Subcutaneous abdominal adipose tissue (tissue), 5 donors: Measurements from ENCODE around the gene IFT80.
"Not testable (repeated sequence)": the region's sequence is repeated elsewhere in the genome, so short reads cannot be mapped to it uniquely, and the experiment has no call there.

Experiments
- H3K27ac ChIP-seq: one replicate; pipeline ENCODE4 v1.7.0; 2013; ENCODE audit warnings: low read depth, mild to moderate bottlenecking, inconsistent platforms, low read length, moderate library complexity
- H3K27me3 ChIP-seq, 5 donors: one replicate each; pipeline ENCODE4 v1.7.0; 2013; ENCODE audit warnings: low read length in 5 of 5, inconsistent platforms in 1 of 5; ENCODE audit not compliant: control insufficient read depth in 5 of 5, insufficient read depth in 4 of 5
- H3K36me3 ChIP-seq, 5 donors: one replicate each; pipeline ENCODE4 v1.7.0; 2013; ENCODE audit warnings: low read length in 5 of 5; ENCODE audit not compliant: control insufficient read depth in 5 of 5, insufficient read depth in 5 of 5
- H3K4me1 ChIP-seq, 5 donors: one replicate each; pipeline ENCODE4 v1.7.0; 2013; ENCODE audit warnings: low read length in 5 of 5, mild to moderate bottlenecking in 3 of 5, moderate library complexity in 1 of 5; ENCODE audit not compliant: control insufficient read depth in 5 of 5, insufficient read depth in 5 of 5
- H3K4me3 ChIP-seq, 5 donors: one replicate each; pipeline ENCODE4 v1.7.0; 2013; ENCODE audit warnings: low read length in 5 of 5, low read depth in 1 of 5
- H3K9ac ChIP-seq, 5 donors: one replicate each; pipeline ENCODE4 v1.7.0; 2013; ENCODE audit warnings: low read length in 5 of 5, mild to moderate bottlenecking in 4 of 5, moderate library complexity in 3 of 5
- H3K9me3 ChIP-seq, 5 donors: one replicate each; pipeline ENCODE4 v1.7.0; 2013; ENCODE audit warnings: low read length in 5 of 5; ENCODE audit not compliant: control insufficient read depth in 5 of 5
- donor health status: healthy.
- donor health status: healthy.
- donor health status: healthy.
- donor health status: healthy.
- donor health status: healthy.

Gene IFT80

GRCh38 chr3:160253298-160253697 is 145.7 kb downstream of the IFT80 start:
- Histone ChIP-seq H3K36me3 (no peaks in the 10 kb centered on the region), H3K4me3 (no peak overlapping the region), H3K9ac (no peak overlapping the region), H3K4me1 (no peaks in the 10 kb centered on the region), H3K9me3 (no peaks in the 10 kb centered on the region), H3K27ac (no peak overlapping the region), H3K27me3 (no peaks in the 10 kb centered on the region)

DNA sequence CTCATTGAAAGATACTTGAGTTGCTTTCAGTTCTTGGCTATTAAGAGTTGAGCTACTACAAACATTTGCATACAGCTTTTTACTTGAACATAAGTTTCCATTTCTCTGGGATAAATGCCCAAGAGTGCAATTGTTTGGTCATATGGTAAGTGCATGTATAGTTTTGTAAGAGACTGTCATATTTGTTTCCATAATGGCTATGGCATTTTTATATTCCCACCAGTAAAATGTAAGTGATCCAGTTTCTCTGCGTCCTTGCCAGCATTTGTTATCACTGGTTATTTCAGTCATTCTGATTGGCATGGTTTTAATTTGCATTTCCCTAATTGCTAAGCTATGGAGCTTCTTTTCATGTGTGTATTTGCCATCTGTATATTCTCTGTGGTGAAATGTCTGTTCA is 151.3 kb downstream of the IFT80 start:
- Histone ChIP-seq H3K4me1 (no peaks in the 10 kb centered on the region), H3K9ac (no peak overlapping the region), H3K27ac (no peak overlapping the region), H3K27me3 (no peaks in the 10 kb centered on the region), H3K36me3 (no peaks in the 10 kb centered on the region), H3K4me3 (no peak overlapping the region), H3K9me3 (peaks cover 0 to 7% (median 0%) of the 10 kb centered on the region in 5 donors)

DNA sequence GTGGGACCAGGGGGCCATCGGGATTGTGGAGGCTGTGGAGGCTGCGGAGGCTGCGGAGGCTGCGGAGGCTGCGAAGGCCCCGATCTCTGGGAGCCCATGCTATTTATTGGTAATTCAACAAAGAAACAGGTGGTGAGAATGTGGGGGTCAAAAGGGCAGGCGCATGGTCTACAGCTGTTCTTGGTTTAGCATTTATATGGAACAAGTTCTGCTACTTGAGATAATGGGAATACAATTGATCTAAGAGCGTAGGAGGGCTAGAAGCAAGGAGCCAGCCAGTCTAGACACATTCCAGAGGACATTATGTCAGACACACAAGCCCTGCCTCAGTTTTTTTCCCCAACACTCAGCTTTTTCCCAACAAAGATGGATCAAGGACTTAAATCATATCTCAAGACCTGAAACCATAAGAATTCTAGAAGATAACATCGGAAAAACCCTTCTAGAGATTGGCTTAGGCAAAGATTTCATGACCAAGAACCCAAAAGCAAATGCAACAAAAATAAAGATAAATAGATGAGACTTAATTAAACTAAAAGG is 153.7 kb downstream of the IFT80 start:
- Histone ChIP-seq H3K27me3 (no peaks in the 10 kb centered on the region), H3K4me3 (no peak overlapping the region), H3K4me1 (no peaks in the 10 kb centered on the region), H3K27ac (no peak overlapping the region), H3K9me3 (peaks cover 0 to 7% (median 0%) of the 10 kb centered on the region in 5 donors), H3K9ac (no peak overlapping the region), H3K36me3 (no peaks in the 10 kb centered on the region)

DNA sequence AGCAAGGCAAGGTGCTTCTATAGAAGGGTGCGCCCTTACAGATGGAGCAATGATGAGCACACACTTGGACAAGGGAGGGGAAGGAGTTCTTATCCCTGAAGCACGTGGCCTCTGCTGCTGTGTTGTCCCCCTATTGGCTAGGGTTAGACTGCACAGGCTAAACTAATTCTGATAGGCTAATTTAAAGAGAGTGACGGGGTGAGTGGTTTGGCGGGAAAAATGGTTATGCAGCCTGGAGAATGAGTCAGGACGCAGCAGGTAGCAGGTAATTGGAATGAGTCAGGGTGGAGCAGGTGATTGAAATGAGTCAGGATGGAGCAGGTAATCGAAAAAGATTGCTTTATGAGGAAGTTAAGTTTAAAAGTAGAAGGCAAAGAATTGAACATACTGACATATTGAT is 158.3 kb downstream of the IFT80 start:
- not testable (repeated sequence) for H3K4me3 ChIP-seq, H3K27me3 ChIP-seq, H3K9me3 ChIP-seq, H3K4me1 ChIP-seq, H3K36me3 ChIP-seq, H3K27ac ChIP-seq, H3K9ac ChIP-seq

DNA sequence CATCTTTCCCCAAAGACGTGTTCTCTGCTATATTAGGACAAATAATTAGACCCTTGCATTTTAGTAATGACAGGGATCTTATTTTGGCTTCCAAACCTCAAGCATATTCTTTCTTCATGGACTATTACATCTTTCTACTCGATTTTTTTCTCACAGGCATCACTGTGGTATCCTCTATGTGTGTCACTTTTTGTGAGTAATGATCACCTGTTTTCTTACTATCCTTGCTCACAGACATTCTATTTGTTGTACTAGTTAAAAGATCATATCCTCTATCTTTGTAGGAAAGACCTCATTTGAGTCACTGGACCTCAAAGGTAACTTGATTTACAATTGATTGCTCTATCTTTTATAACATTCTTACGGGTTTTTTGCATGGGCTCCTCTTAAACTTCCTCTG is 167.0 kb downstream of the IFT80 start:
- peaks cover 0 to 1% (median 0%) of the 10 kb centered on the region in 5 donors for H3K4me1 ChIP-seq
- peaks cover 0 to 2% (median 0%) of the 10 kb centered on the region in 5 donors for H3K27me3 ChIP-seq

DNA sequence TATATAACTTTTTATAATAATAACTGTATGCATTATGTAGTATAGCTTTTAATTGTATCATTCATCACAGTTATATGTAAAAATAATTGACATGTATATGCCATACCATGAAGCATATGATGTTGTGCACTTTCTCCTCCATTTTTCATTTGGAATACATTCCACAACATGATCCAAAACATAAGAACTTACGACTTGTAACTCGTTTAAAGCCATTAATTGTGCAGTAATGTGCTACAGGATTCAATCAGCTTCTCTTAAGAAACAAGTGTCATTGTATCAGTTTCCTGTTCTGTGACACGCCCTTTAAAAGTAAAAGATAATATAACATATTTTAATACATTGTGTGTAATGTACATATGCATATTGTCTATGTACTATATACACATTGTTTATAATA is 171.6 kb downstream of the IFT80 start:
- Histone ChIP-seq H3K9me3 (no peaks in the 10 kb centered on the region), H3K27me3 (peaks cover 0 to 17% (median 15%) of the 10 kb centered on the region in 5 donors), H3K4me3 (no peak overlapping the region), H3K4me1 (peaks cover 0 to 23% (median 19%) of the 10 kb centered on the region in 5 donors), H3K9ac (no peak overlapping the region), H3K27ac (no peak overlapping the region), H3K36me3 (no peaks in the 10 kb centered on the region)

More for the DNA sequence above, 167.0 kb downstream of the IFT80 start:
- H3K9ac ChIP-seq = no peak overlapping the region
- no peak overlapping the region for H3K27ac ChIP-seq
- H3K9me3 ChIP-seq = no peaks in the 10 kb centered on the region
- H3K36me3 ChIP-seq = no peaks in the 10 kb centered on the region
- no peak overlapping the region for H3K4me3 ChIP-seq

DNA sequence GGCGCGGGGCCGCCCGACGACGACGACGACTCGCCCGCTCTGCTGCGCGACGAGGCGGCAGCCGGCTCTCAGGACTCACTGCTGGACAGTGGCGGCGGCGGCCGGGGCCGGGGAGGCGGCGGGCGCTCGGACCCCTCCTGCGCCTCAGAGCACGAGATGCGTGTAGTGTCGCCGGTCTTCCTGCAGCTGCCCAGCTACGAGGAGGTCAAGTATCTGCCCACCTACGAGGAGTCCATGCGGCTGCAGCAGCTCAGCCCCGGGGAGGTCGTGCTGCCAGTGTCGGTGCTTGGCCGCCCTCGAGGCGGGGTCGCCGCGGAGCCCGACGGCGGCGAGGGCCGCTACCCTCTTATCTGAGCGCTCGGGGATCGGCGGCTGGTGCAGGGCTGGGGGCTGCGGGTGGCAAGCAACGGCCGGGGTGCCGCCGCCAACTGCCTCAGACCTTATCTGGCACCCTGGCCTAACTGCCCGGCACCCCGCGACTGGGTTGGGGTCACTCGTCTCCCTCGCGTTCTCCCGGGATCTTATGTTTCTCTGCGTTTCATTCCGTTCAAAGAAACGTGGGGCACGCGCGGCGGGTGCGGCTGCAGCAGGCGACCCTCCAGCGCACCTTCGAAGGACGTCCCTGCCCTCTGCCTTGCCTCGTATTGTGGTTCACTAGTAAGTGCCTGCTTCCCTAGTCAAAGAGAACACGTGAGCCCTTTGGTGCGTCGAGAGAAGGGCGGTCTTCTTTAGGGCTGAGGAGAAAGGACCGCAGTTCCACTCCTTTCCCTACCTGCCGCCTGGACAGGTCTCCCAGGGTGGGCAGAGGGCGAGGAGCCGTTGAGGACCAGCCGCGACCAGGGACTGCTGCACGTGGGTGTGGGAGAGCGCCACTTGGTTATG is 172.8 kb downstream of the IFT80 start:
- H3K9me3 ChIP-seq = no peaks in the 10 kb centered on the region
- H3K36me3 ChIP-seq = no peaks in the 10 kb centered on the region
- H3K27ac ChIP-seq = no peak overlapping the region
- peaks cover 0 to 23% (median 19%) of the 10 kb centered on the region in 5 donors for H3K4me1 ChIP-seq
- peak overlapping the region in 1 of 5 donors; percentile 45 for H3K9ac ChIP-seq
- H3K4me3 ChIP-seq = peak overlapping the region; percentile 51 to 87 (median 68)
- peaks cover 0 to 17% (median 15%) of the 10 kb centered on the region in 5 donors for H3K27me3 ChIP-seq

GRCh38 chr3:160225176-160226025 is 173.6 kb downstream of the IFT80 start, which contains the start of gene C3orf80:
TSS of gene C3orf80 (plus strand) at chr3:160225422. CDS start at chr3:160225636, 214 bp downstream.
- Histone ChIP-seq H3K27me3 (peaks cover 0 to 17% (median 15%) of the 10 kb centered on the region in 5 donors), H3K36me3 (no peaks in the 10 kb centered on the region), H3K4me1 (peaks cover 0 to 23% (median 19%) of the 10 kb centered on the region in 5 donors), H3K27ac (no peak within 1 kb of the TSS), H3K9me3 (no peaks in the 10 kb centered on the region), H3K4me3 (peak within 1 kb of the TSS; percentile 48 to 87 (median 68)), H3K9ac (peak within 1 kb of the TSS in 1 of 5 donors; percentile 61)

GRCh38 chr3:160224811-160225175 is 174.2 kb downstream of the IFT80 start:
- no peaks in the 10 kb centered on the region for H3K36me3 ChIP-seq
- peak overlapping the region; percentile 48 to 87 (median 68) for H3K4me3 ChIP-seq
- no peaks in the 10 kb centered on the region for H3K9me3 ChIP-seq
- peak overlapping the region in 1 of 5 donors; percentile 61 for H3K9ac ChIP-seq
- H3K27me3 ChIP-seq = peaks cover 0 to 17% (median 15%) of the 10 kb centered on the region in 5 donors
- no peak overlapping the region for H3K27ac ChIP-seq
- H3K4me1 ChIP-seq = peaks cover 0 to 23% (median 19%) of the 10 kb centered on the region in 5 donors
